Thyroid gland (tissue), 4 donors: ENCODE measurements around the gene CDK5RAP3.

Experiments
- CTCF ChIP-seq, 6 experiments: fragments of 200-600 bp in 3 of 6; fragments of 450-650 bp in 3 of 6; sonication (generic) in 3 of 6; IDR thresholded peaks; one replicate each; pipeline ENCODE4 v1.5.1; 2016 to 2019; ENCODE audit warnings: antibody characterized with exemption in 6 of 6, mild to moderate bottlenecking in 2 of 6, inconsistent platforms in 1 of 6, moderate library complexity in 1 of 6
- POLR2A ChIP-seq, 2 donors: fragments of 450-650 bp; IDR thresholded peaks; one replicate each; pipeline ENCODE4 v1.6.1; 2017; ENCODE audit warnings: antibody characterized with exemption in 2 of 2, mild to moderate bottlenecking in 2 of 2, moderate library complexity in 1 of 2

- TF ChIP-seq CTCF (IDR thresholded peaks at IDR 0.05) (no peak), POLR2A (IDR thresholded peaks at IDR 0.05) (no peak)
Measured at GRCh38 chr17:47945529-47946508, 25.1 kb upstream of the CDK5RAP3 start.
